Mucosa of descending colon (tissue), 3 donors: ENCODE measurements around the gene OR2K2. TPM values are rescaled to one million over a fixed set of nuclear protein-coding genes. Genes with fewer than 3 reads are reported as not detected.

ENCODE experiments used
- ATAC-seq: fragments of 200-7000 bp; cut with Tn5 transposase; one replicate; pipeline ENCODE4 v1.9.1; 2020; ENCODE audit warnings: mild to moderate bottlenecking, moderate library complexity
- DNase-seq, 3 donors: peaks; one replicate each; pipeline ENCODE4 v3.0.0-alpha.2; 2020
- H3K36me3 ChIP-seq: fragments of 200-600 bp; one replicate; pipeline ENCODE4 v1.8.0; 2021; ENCODE audit warnings: low read depth, mild to moderate bottlenecking
- H3K4me1 ChIP-seq: fragments of 200-600 bp; one replicate; pipeline ENCODE4 v1.8.0; 2021; ENCODE audit warnings: low read depth, mild to moderate bottlenecking
- H3K4me3 ChIP-seq: fragments of 200-600 bp; one replicate; pipeline ENCODE4 v1.8.0; 2021; ENCODE audit warnings: mild to moderate bottlenecking
- H3K9me3 ChIP-seq: fragments of 200-600 bp; one replicate; pipeline ENCODE4 v1.8.0; 2021; ENCODE audit warnings: mild to moderate bottlenecking
- CTCF ChIP-seq: fragments of 200-600 bp; IDR thresholded peaks from one replicate; pipeline ENCODE4 v1.8.0; 2022; ENCODE audit warnings: antibody characterized with exemption, mild to moderate bottlenecking
- intact Hi-C, 2 donors: fragments of 100-400 bp; cut with DNase I in 1 of 2; cut with micrococcal nuclease in 1 of 2; formaldehyde crosslinking; loops; one replicate each; pipeline versions ENCODE4 v1.11.0 to v1.11.1; 2022; cut with DNase I, micrococcal nuclease
- total RNA-seq, 3 donors: library from RNA; stranded (reverse); fragmentation: NEBNext Ultra II Directional in 2 of 3; extraction: Animal tissue kit (Norgen Biotek cat#: 25700) in 2 of 3; gene quantifications; one replicate each; pipeline versions ENCODE4 v1.2.1 to v1.2.4, GENCODE V29; 2021 to 2023
- donor health status: DM: no; HTN: no; CAD: no; lungs with moderate emphysema.
- donor health status: DM: no; HTN: no; CAD: no.
- donor health status: DM: no; HTN: yes; CAD: no.

Gene OR2K2
- total RNA-seq, 3 donors from 2014 or later: not detected

GRCh38 chr9:111362526-111362925, 32.5 kb upstream of the OR2K2 start:
- DNase-seq (no peak), ATAC-seq (no peak)
- intact Hi-C loops: no loop called here
- Histone ChIP-seq H3K4me1 (no peaks in the 10 kb centered on the region), H3K9me3 (no peaks in the 10 kb centered on the region), H3K36me3 (no peaks in the 10 kb centered on the region), H3K4me3 (no peak overlapping the region)
- no peak for TF ChIP-seq CTCF

- no peaks in the 10 kb centered on the region for H3K9me3 ChIP-seq
- ATAC-seq: no peak
- intact Hi-C loops: no loop called here
- H3K4me1 ChIP-seq: no peaks in the 10 kb centered on the region
- TF ChIP-seq CTCF: no peak
- no peak for DNase-seq
- no peaks in the 10 kb centered on the region for H3K36me3 ChIP-seq
- H3K4me3 ChIP-seq: no peak overlapping the region
Observed at GRCh38 chr9:111360881-111361280, 30.9 kb upstream of the OR2K2 start.

GRCh38 chr9:111356481-111357244, 26.6 kb upstream of the OR2K2 start:
- TF ChIP-seq CTCF: no peak
- H3K4me3 ChIP-seq: no peak overlapping the region
- intact Hi-C loops: no loop called here
- H3K36me3 ChIP-seq: no peaks in the 10 kb centered on the region
- DNase-seq: no peak
- ATAC-seq: no peak
- no peaks in the 10 kb centered on the region for H3K9me3 ChIP-seq
- no peaks in the 10 kb centered on the region for H3K4me1 ChIP-seq

- H3K4me1 ChIP-seq: peaks cover 4% of the 10 kb centered on the region
- DNase-seq: no peak
- intact Hi-C loops: no loop called here
- no peak for ATAC-seq
- H3K9me3 ChIP-seq: no peaks in the 10 kb centered on the region
- no peaks in the 10 kb centered on the region for H3K36me3 ChIP-seq
- TF ChIP-seq CTCF: no peak
- no peak overlapping the region for H3K4me3 ChIP-seq
Observed at GRCh38 chr9:111352545-111352944, 22.5 kb upstream of the OR2K2 start.

GRCh38 chr9:111350556-111350955, 20.5 kb upstream of the OR2K2 start:
- H3K36me3 ChIP-seq: no peaks in the 10 kb centered on the region
- DNase-seq (no peak), ATAC-seq (no peak)
- no peak for TF ChIP-seq CTCF
- H3K4me1 ChIP-seq: peaks cover 4% of the 10 kb centered on the region
- intact Hi-C loops: no loop called here
- H3K4me3 ChIP-seq: no peak overlapping the region
- H3K9me3 ChIP-seq: no peaks in the 10 kb centered on the region
